ENCODE results near the gene NKAIN2.

The NKAIN2 gene

GRCh38 chr6:124873066-124873410, 1069.4 kb downstream of the NKAIN2 start:
- TF ChIP-seq, protein P1, sequence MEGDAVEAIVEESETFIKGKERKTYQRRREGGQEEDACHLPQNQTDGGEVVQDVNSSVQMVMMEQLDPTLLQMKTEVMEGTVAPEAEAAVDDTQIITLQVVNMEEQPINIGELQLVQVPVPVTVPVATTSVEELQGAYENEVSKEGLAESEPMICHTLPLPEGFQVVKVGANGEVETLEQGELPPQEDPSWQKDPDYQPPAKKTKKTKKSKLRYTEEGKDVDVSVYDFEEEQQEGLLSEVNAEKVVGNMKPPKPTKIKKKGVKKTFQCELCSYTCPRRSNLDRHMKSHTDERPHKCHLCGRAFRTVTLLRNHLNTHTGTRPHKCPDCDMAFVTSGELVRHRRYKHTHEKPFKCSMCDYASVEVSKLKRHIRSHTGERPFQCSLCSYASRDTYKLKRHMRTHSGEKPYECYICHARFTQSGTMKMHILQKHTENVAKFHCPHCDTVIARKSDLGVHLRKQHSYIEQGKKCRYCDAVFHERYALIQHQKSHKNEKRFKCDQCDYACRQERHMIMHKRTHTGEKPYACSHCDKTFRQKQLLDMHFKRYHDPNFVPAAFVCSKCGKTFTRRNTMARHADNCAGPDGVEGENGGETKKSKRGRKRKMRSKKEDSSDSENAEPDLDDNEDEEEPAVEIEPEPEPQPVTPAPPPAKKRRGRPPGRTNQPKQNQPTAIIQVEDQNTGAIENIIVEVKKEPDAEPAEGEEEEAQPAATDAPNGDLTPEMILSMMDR (IDR thresholded peaks at IDR 0.05; ENCODE audit: low read depth, low read length, missing control alignments) = no peak
- H3K4me3 ChIP-seq (replicated peaks; ENCODE audit: low read depth, low read length) = no peak overlapping the region

More at GRCh38 chr6:124873066-124873410, 1069.4 kb downstream of the NKAIN2 start:
- DNase-seq (ENCODE audit: extremely low read depth, low read depth) = no peak

Data from HFF-Myc (cell line).